ENCODE measurements around the gene ZNF41. TPM values are rescaled to one million over a fixed set of nuclear protein-coding genes. Genes with fewer than 3 reads are reported as not detected.
"Not testable (repeated sequence)": the region's sequence is repeated elsewhere in the genome, so short reads cannot be mapped to it uniquely, and the experiment has no call there.

ZNF41 gene
- total RNA-seq: 12.8 TPM
- long read RNA-seq, partial matches to known transcripts: 1 of 9 reads
- long read RNA-seq, other reads (novel, unspliced or antisense): 8 of 9 reads

GRCh38 chrX:47482512-47483305 lies at the start of gene ZNF41:
Gene ZNF41, minus strand, starts transcription at chrX:47483222. Its CDS starts 15,741 bp downstream, at chrX:47467481.
- ATAC-seq (peak; percentile 93), DNase-seq (peak; percentile 80)
- intact Hi-C loops (cut with micrococcal nuclease): no loop called here

DNA sequence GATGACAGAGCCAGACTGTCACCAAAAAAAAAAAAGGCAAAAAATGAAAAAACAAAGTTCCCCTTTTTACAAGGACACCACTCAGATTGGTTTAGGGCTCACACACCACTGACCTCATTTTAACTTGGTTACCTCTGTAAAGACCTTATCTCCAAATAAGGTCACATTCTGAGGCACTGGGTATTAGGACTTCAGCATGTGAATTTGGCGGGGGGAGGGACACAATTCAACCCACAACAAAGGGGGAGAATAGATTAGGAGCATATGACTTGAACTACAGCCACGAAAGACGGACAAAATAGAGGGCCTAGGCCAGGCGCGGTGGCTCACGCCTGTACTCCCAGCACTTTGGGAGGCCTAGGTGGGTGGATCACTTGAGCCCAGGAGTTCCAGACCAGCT lies 47.0 kb upstream of the ZNF41 start:
- DNase-seq (no peak), ATAC-seq (no peak)
- intact Hi-C loops (cut with micrococcal nuclease): no loop called here

DNA sequence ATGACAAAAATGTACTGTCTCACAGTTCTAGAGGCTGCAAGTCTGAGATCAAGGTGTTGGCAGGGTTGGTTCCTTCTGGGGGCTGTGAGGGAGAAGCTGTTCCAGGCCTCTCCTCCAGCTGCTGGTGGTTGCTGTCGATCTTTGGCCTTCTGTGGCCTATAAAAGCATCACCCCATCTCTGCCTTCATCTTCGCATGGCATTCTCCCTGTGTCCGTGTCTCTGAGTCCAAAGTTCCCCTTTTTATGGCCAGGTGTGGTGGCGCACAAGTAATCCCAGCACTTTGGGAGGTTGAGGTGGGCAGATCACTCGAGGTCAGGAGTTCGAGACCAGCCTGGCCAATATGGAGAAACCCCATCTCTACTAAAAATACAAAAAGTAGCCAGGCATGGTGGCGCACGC lies 46.5 kb upstream of the ZNF41 start:
- intact Hi-C loops (cut with micrococcal nuclease): no loop called here
- ATAC-seq: no peak
- no peak for DNase-seq

- peak; percentile 29 for ATAC-seq
- no peak for DNase-seq
- intact Hi-C loops (cut with micrococcal nuclease): no loop called here
These were observed 40.7 kb upstream of the ZNF41 start for GRCh38 chrX:47523713-47524166.

DNA sequence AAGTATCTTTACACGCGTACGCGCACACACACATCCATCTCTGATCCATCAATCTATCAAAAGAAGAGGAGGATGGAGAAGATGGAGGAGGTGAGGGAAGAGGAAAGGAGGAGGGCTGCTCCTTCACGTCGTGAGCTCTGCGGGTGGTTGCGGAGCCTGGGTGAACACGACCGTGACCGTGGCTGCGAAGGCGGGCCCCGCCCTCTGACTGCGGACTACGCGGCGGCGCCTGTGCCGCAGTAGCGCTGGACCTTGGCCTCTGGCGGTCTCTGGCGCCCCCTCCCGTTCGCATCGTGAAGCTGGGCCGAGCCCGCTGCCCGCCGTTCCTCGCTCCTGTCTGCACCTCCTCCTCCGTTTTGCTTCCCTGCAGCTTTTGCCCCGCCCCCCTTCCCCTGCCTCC lies 40.3 kb upstream of the ZNF41 start:
- intact Hi-C loops (cut with micrococcal nuclease): no loop called here
- peak; percentile 91 for DNase-seq
- peak; percentile 100 for ATAC-seq

GRCh38 chrX:47518144-47518543 lies 35.1 kb upstream of the ZNF41 start:
- no peak for ATAC-seq
- DNase-seq: no peak
- intact Hi-C loops (cut with micrococcal nuclease): no loop called here

DNA sequence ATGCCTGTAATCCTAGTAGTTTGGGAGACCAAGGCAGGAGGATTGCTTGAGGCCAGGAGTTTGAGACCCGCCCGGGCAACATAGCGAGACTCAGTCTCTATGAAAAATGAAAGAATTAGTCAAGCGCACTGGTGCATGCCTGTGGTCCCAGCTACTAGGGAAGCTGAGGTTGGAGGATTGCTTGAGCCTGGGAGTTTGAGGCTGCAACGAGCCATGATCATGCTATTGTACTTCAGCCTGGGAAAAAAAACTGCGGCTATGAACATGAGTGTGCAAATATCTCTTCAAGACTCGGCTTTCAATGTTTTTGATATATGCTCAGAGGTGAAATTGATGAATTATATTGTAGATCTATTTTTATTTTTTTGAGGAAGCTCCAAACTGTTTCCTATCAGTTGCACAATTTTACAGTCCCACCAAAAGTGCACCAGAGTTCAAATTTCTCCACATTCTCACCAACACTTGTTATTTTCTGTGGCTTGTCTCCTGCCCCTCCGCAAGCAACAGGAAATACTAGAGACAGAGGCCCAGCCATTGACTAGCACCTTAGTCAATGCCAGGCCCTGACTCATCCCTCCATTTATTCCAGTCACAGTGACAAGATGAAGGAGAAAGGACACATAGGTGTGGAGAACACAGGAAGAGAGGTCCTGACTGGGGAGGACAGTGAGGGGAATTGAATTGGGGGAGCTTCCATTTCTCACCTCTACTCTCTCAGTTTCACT lies 33.1 kb upstream of the ZNF41 start:
- intact Hi-C loops (cut with micrococcal nuclease): no loop called here
- DNase-seq: no peak
- ATAC-seq: no peak

- intact Hi-C loops (cut with micrococcal nuclease): no loop called here
These were observed 31.7 kb upstream of the ZNF41 start for GRCh38 chrX:47514533-47515235.

GRCh38 chrX:47513034-47513965 lies 30.3 kb upstream of the ZNF41 start:
- ATAC-seq: peak; percentile 74
- intact Hi-C loops (cut with micrococcal nuclease); DNase-seq: not testable (repeated sequence)

More at GRCh38 chrX:47514533-47515235, 31.7 kb upstream of the ZNF41 start:
- no peak for DNase-seq
- ATAC-seq: no peak

DNA sequence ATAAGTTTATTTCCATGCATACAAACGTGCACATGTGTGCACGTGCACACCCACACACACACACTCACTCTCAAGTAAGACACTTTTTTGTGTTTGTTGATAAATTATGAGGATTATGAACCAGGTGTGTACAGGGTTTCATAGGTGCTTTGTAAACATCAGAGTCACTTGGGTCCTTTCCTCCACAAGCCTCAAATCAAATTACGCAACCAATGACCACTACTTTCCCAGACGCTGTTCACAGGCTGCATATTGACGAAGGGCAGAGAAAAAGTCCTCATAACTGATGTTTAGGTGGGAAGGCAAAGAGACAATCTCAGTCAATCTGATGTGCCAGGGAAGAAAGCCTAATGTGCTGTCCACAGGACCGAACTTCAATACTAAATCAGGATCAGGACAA lies 29.4 kb upstream of the ZNF41 start:
- intact Hi-C loops (cut with micrococcal nuclease); ATAC-seq; DNase-seq: not testable (repeated sequence)

- DNase-seq (no peak), ATAC-seq (no peak)
- intact Hi-C loops (cut with micrococcal nuclease): no loop called here
These were observed 24.3 kb upstream of the ZNF41 start for GRCh38 chrX:47507153-47507867.

DNA sequence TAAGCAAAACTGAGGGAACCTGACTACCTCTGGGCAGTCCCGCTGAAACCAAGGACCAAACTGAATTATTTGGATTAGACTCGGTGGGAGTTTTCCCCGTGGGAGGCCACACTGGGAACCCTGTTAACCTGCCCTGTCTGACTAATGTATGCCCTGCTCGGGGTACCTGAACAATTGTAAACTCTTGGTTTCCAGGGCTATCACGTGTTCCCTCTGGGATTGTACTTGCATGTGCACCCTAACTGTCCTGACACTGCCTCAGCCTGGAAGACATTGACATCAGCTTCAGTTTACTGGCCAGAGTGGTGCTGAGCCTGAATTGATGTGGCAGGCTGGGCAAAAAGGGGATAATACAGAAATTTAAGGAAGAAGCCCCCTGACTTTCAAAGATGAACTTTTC lies 20.1 kb upstream of the ZNF41 start:
- intact Hi-C loops (cut with micrococcal nuclease): no loop called here
- DNase-seq (no peak), ATAC-seq (no peak)

DNA sequence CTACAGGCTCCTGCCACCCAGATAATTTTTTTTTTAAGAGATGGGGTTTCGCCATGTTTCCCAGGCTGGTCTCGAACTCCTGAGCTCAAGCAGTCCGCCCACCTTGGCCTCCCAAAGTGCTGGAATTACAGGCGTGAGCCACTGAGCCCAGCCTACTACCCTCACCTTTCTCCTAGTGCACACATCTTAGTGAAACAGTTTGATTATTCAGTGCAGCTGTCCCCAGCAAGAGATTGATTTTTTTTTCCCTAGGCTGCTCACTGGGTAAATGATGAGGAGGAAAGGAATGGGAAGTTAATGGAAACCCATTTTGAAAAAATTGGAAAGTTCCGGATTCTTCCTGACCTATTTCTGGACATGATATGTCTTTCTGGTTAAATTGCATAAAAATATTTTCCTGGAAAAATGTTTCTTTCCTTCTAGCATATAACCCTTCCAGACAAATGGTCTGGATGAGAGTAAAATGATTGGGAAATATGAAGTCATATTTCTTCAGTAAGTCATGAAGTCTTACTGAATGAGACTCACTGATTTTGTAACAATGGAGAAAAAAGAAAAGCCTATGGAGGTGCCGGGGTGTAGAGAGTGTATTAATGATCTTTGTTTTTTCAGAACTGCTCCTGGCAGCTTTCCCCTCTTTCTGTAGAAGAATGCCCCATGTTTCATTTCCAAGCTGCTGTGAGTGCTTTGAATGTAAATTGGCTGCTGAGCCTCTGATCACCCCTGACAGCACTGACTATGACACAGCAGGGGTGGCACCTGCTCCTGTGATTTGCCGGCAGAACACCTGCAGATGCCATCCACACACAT lies 19.5 kb upstream of the ZNF41 start:
- no peak for DNase-seq
- intact Hi-C loops (cut with micrococcal nuclease): no loop called here
- no peak for ATAC-seq

DNA sequence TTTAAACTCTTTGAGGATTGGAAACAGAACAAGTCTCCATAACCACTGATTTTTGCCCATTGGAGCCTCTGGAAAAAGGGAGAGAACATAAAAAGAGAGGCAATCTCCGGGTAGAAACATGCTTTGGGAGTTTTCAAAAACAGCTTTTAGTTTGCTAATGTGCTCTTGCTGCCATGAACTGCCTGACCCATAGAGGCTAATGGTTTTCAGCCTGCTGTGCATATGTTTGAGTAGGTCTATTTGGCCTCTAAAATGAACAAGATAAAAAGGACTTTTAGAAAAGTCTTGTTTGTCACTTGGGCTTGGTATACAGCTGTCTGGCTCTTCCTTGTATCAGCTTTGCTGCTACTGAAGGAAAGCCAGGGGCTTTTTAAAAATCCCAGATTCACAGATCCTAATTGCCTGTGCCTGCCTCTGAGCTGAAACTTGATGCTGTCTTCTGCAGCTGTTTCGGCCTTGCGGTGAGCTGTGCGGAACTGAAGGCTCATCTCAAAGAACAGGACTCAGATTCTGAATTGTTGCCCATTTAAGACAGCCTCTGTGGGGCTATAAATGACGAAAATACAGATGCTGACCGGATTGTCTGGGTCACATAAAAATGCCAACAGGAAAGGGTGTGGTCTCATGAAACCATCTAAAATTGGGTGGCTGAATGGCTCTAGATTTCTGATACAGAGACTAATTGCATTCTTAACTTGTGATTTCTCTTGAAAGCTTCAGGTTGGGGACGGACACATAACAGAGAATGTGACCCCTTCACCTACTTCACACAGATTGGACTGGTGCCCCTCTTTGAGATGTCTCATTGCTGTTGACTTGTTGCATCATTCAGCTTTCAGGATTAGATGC lies 18.4 kb upstream of the ZNF41 start:
- no peak for DNase-seq
- intact Hi-C loops (cut with micrococcal nuclease): no loop called here
- ATAC-seq: no peak

DNA sequence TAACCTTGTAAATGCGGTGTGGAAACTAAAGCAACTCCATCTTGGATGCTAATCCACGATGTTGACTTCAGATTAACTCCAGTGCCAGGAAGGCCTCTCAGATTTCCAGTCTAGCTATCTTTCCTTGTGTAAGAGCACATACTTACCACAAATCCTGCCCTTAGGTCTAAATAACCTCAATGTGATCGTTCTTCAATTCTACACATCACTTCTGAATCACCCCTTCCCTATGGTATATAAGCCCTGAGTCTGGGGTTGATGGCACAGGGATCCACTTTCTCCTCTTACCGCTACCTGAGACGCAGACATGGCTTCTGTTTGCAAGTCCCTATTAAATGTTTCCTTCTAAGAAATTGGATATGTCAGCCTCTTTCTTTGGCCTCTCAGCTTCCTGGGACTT lies 17.5 kb upstream of the ZNF41 start:
- ATAC-seq (no peak), DNase-seq (no peak)
- intact Hi-C loops (cut with micrococcal nuclease): no loop called here

DNA sequence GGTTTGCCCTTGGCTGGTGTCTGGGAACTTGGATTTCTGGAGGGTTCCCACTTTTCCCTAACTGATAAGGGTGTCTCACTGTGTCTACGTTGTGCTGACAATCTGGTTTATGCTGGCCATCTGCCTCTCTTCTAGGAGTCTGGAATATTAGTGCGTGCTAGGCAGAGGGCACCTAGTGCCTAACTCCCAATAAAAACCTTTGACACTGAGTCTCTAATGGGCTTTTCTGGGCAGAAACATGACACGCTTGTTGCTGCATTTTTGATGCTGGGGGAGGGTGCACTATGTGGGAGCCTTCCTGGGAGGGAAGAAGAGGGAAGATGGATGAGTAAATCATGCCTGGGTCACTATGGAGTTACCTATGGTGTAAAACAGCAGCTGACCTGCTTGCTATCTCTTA lies 16.3 kb upstream of the ZNF41 start:
- DNase-seq (no peak), ATAC-seq (no peak)
- intact Hi-C loops (cut with micrococcal nuclease): no loop called here

All from left ventricle myocardium superior (tissue), 1 donor.